WERI-Rb-1 (cell line): ENCODE data around the gene RABGAP1L.
A peak's percentile ranks its signal among the peaks of the same experiment; 100 is the strongest.
"Not testable (repeated sequence)": the region's sequence is repeated elsewhere in the genome, so short reads cannot be mapped to it uniquely, and the experiment has no call there.

ENCODE experiments used
- DNase-seq: peaks from one replicate; pipeline ENCODE4 v3.0.0-alpha.2; 2020
- H3K27ac ChIP-seq: fragments of 250-450 bp; sonication (Bioruptor Pico); 2 replicates; pipeline ENCODE4 v1.5.1; 2020; ENCODE audit warnings: mild to moderate bottlenecking, moderate library complexity
- H3K27me3 ChIP-seq: fragments of 250-450 bp; sonication (Bioruptor Pico); 2 replicates; pipeline ENCODE4 v1.5.1; 2021; ENCODE audit warnings: mild to moderate bottlenecking, low read depth, moderate library complexity; ENCODE audit not compliant: insufficient read depth, severe bottlenecking
- H3K36me3 ChIP-seq: fragments of 250-450 bp; sonication (Bioruptor Pico); 2 replicates; pipeline ENCODE4 v1.5.1; 2020; ENCODE audit warnings: mild to moderate bottlenecking, moderate library complexity
- H3K4me3 ChIP-seq: 2 replicates; pipeline ENCODE4 v1.5.1; 2011; ENCODE audit warnings: low read depth, mild to moderate bottlenecking, control low read depth, low read length
- H3K9me3 ChIP-seq: fragments of 250-450 bp; sonication (Bioruptor Pico); 2 replicates; pipeline ENCODE4 v1.5.1; 2021; ENCODE audit warnings: mild to moderate bottlenecking, moderate library complexity; ENCODE audit not compliant: severe bottlenecking
- TF ChIP-seq, protein P1 (sequence below): IDR thresholded peaks from 2 replicates; pipeline ENCODE4 v1.5.1; 2011; ENCODE audit warnings: low read depth, mild to moderate bottlenecking, control low read depth, inconsistent platforms, low read length

The RABGAP1L gene

GRCh38 chr1:174174461-174175329, 15.4 kb downstream of the RABGAP1L start:
- TF ChIP-seq, protein P1, sequence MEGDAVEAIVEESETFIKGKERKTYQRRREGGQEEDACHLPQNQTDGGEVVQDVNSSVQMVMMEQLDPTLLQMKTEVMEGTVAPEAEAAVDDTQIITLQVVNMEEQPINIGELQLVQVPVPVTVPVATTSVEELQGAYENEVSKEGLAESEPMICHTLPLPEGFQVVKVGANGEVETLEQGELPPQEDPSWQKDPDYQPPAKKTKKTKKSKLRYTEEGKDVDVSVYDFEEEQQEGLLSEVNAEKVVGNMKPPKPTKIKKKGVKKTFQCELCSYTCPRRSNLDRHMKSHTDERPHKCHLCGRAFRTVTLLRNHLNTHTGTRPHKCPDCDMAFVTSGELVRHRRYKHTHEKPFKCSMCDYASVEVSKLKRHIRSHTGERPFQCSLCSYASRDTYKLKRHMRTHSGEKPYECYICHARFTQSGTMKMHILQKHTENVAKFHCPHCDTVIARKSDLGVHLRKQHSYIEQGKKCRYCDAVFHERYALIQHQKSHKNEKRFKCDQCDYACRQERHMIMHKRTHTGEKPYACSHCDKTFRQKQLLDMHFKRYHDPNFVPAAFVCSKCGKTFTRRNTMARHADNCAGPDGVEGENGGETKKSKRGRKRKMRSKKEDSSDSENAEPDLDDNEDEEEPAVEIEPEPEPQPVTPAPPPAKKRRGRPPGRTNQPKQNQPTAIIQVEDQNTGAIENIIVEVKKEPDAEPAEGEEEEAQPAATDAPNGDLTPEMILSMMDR, result no peak
- Histone ChIP-seq H3K36me3 (no peaks in the 10 kb centered on the region), H3K27ac (no peak overlapping the region), H3K27me3 (no peaks in the 10 kb centered on the region), H3K9me3 (no peaks in the 10 kb centered on the region), H3K4me3 (no peak overlapping the region)
- no peak for DNase-seq

- not testable (repeated sequence) for H3K9me3 ChIP-seq, DNase-seq, H3K27ac ChIP-seq, H3K36me3 ChIP-seq, H3K4me3 ChIP-seq, H3K27me3 ChIP-seq
Measured at GRCh38 chr1:174178459-174178858, 19.1 kb downstream of the RABGAP1L start.

DNA sequence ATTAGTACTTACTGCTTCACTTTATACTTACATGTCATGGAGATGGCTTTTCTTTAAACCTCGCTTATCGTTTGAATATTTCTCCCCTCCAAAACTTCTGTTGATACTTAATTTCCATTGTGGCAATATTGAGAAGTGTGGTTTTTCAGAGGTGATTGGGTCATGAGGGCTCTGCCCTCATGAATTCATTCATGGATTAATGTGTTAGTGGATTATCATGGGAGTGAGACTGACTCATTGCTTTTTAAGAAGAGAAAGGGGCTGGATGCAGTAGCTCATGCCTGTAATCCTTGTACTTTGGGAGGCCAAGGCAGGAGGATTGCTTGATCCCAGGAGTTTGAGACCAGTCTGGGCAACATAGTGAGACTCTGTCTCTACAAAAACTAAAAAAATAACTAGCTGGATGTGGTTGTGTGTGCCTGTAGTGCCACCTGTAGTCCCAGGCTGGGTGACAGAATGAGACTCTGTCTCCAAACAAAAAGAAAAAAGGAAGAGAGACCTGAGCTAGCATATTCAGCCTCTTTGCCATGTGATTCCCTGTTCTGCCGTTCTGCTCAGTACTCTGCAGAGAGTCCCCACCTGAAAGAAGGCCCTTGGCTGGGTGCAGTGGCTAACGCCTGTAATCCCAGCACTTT, 30.2 kb downstream of the RABGAP1L start:
- TF ChIP-seq, protein P1, result no peak
- Histone ChIP-seq H3K4me3 (no peak overlapping the region), H3K27ac (no peak overlapping the region), H3K9me3 (peaks cover 7% of the 10 kb centered on the region), H3K36me3 (no peaks in the 10 kb centered on the region; the same call in 1 of the 2 replicates), H3K27me3 (no peaks in the 10 kb centered on the region)
- no peak for DNase-seq

GRCh38 chr1:174190691-174191199, 31.4 kb downstream of the RABGAP1L start:
- H3K4me3 ChIP-seq, result no peak overlapping the region
- H3K9me3 ChIP-seq, result peaks cover 7% of the 10 kb centered on the region
- H3K27me3 ChIP-seq, result no peaks in the 10 kb centered on the region
- H3K27ac ChIP-seq, result no peak overlapping the region
- H3K36me3 ChIP-seq, result no peaks in the 10 kb centered on the region; the same call in 1 of the 2 replicates
- TF ChIP-seq, protein P1, result no peak
- no peak for DNase-seq

GRCh38 chr1:174191349-174191862, 32.1 kb downstream of the RABGAP1L start:
- no peak for DNase-seq
- TF ChIP-seq, protein P1, result no peak
- no peak overlapping the region for H3K4me3 ChIP-seq
- no peaks in the 10 kb centered on the region; the same call in 1 of the 2 replicates for H3K36me3 ChIP-seq
- peaks cover 7% of the 10 kb centered on the region for H3K9me3 ChIP-seq
- no peaks in the 10 kb centered on the region for H3K27me3 ChIP-seq
- no peak overlapping the region for H3K27ac ChIP-seq

- no peaks in the 10 kb centered on the region; the same call in 1 of the 2 replicates for H3K36me3 ChIP-seq
- no peaks in the 10 kb centered on the region for H3K27me3 ChIP-seq
- TF ChIP-seq, protein P1, result no peak
- H3K27ac ChIP-seq, result no peak overlapping the region
- DNase-seq, result peak; percentile 29
- no peak overlapping the region for H3K4me3 ChIP-seq
- H3K9me3 ChIP-seq, result no peaks in the 10 kb centered on the region
Measured at GRCh38 chr1:174194461-174194860, 35.1 kb downstream of the RABGAP1L start.
